Measurements from ENCODE around the gene COL1A2.

Gene COL1A2

DNA sequence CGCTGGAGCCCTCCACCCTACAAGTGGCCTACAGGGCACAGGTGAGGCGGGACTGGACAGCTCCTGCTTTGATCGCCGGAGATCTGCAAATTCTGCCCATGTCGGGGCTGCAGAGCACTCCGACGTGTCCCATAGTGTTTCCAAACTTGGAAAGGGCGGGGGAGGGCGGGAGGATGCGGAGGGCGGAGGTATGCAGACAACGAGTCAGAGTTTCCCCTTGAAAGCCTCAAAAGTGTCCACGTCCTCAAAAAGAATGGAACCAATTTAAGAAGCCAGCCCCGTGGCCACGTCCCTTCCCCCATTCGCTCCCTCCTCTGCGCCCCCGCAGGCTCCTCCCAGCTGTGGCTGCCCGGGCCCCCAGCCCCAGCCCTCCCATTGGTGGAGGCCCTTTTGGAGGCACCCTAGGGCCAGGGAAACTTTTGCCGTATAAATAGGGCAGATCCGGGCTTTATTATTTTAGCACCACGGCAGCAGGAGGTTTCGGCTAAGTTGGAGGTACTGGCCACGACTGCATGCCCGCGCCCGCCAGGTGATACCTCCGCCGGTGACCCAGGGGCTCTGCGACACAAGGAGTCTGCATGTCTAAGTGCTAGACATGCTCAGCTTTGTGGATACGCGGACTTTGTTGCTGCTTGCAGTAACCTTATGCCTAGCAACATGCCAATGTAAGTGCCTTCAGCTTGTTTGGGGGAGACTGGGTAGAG, at the start of gene COL1A2:
Gene COL1A2 (plus strand): TSS at position 459 of the 704 bp plus-strand sequence. CDS start 137 bp downstream, at position 596.
- DNase-seq (ENCODE audit: low read depth in 2 of 2) = no peak

DNA sequence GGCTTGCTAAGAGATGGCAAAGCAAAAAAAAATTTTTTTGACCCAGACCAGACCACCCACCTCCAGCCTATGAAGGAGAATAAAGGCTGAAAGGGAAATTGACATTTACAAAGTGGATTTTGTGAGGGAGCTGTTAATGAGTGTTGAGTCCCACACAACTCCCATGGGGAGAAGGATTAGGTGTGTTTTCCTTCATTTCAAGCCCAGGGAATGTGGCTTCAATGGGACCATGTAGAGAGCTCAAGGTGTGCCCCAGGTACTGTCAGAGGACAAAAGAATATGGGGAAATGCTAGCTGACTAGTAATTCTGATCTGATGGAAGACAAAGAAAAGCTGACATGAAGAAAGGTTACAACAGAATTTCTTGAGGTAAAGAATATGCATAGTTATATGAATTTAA, 48.8 kb upstream of the COL1A2 start:
- DNase-seq (ENCODE audit: low read depth in 2 of 2) = no peak

DNA sequence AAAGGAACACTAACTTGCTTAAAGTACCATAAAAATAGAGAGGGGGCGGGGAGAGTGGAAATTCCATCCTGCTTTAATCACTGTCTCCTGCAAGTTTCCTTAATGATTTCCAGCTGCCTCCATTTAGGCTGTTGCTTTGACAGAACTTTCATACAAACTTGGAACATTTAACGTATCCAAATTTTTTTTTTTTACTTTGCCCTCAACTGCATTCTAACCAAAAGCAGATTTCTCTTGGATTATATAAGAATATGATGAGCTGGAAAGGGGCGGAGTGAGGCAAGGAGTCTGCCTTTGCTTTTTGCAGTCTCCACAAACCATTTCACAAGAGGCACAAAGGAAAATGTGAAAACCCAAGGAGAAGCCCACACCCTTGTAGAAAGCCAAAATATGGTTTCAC, 46.6 kb upstream of the COL1A2 start:
- no peak for DNase-seq (ENCODE audit: low read depth in 2 of 2)

DNA sequence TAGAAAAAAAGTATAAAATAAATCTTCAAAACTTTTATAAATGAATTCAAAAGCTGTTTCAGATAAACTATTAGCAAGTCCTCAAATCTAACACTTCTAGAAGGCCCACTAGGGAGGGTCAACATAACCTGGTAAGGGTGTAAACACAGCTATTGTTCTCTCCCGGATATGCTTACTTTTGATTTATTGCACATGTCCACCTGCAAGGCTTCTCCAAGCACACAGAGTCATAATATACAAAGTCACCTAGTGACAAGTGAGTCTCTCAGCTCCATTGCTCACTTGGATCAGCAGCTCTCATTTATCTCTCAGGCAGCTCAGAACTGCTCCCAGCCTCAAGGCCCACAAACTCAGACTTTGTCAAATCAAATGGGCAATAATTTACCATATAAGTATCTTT, 44.0 kb upstream of the COL1A2 start:
- DNase-seq (ENCODE audit: low read depth in 2 of 2) = no peak

DNA sequence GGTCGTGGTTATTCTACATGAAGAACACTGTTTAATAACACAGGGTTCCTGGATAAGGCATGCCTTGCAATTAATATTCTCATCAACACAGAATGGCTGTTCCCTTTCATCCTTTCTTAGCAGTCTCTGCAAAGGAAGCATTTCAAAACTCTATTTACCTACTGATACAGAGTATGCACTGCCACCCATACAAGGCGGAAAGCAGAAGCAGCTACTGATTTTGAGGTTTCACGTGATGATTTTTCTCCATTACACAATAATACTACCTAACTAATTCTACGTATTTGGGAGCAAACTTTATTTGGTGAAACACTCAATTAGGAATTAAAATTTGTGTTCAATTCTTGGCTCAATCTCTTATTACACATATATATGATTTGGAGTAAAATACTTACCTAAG, 43.0 kb upstream of the COL1A2 start:
- DNase-seq (ENCODE audit: low read depth in 2 of 2) = no peak

DNA sequence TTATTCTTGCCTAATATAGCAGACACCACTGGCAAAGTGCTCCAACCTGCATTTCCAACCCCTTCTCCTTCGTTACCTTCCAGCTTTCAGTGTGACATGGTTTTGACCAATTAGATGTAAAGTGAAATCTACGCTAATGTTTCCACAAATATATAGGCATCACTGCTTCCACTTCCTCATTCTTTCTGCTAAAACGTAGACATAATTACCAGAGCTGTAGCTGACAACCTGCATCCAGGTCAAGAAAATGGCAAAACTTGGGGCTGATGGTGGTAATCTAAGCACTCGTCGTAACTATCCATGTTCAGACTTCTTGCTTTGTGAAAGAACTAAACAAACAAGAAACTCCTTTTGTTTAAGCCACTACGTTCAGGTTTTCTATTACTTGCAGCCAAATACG, 41.8 kb upstream of the COL1A2 start:
- no peak for DNase-seq (ENCODE audit: low read depth in 2 of 2)

DNA sequence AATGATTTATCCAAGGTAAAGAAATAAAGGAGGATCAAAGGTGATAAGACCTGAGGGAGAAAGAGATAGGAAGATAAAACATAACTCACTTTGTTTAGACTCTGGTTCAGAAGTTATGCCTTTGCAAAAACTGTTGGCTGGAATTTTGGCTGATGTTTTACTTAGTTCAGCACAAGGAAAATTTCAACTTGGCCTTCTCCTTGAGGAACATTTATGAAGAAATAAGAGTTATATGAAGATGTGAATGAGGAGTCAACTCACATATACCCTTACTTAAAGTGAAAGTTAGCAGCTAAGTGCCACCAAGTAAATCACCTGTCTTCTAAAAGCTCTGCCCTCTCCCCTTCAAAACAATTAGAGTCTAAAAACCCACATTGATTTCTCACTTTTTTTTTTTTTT, 39.7 kb upstream of the COL1A2 start:
- no peak for DNase-seq (ENCODE audit: low read depth in 2 of 2)

DNA sequence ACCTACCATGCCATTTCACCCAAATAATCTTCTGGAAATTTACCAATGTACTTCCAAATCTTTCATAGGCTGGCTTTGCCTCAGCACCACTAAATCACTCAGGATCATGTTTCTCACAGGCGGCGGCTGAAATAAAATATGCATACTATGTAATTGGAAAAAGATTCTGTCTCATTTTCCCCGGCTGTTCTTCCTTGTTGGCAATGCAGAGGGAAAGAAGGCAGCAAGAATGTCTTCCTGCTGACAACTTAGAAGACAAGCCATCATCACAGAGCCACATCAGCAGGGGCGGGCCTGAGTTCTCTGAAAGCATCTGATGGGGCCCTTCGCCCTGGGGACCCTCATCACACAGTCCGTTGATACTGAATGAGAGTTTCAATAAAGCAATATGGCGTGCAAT, 39.2 kb upstream of the COL1A2 start:
- DNase-seq (ENCODE audit: low read depth in 2 of 2) = no peak

DNA sequence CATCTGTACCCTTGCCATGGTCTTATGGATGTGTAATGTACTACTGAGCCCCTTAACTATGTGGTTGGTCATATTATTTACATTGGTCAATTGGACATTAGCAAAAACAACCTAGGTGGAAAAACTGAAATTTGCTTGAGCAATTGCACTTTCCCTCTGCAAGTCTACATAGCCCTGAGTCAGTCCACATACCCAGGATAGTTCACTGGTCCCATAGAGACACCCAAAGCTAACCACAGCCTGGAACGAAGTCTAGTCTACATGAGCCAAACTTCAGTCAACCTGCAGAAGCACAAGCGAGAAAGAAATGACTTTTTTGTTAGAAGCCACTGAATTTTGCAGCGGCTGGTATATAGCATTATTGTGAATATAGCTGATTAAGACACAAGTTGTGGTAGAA, 37.6 kb upstream of the COL1A2 start:
- DNase-seq (ENCODE audit: low read depth in 2 of 2) = no peak

DNA sequence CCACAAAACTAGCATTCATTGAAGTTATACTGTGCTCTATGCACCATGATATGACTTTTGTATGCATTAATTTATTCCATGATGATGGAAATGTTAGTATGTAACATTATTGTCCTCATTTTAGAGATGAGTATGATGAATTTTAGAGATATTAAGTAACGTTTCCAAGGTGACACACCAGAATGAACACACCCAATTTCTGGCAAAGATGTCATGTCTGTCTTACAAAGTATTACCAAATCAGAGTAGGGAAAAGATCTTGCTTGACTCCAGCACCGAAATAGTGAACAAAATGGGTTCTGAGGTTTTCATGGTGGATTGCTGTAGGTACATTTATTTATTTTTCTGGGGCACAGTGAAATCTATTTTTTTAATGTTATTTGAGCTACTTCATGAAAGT, 33.8 kb upstream of the COL1A2 start:
- DNase-seq (ENCODE audit: low read depth in 2 of 2) = no peak

DNA sequence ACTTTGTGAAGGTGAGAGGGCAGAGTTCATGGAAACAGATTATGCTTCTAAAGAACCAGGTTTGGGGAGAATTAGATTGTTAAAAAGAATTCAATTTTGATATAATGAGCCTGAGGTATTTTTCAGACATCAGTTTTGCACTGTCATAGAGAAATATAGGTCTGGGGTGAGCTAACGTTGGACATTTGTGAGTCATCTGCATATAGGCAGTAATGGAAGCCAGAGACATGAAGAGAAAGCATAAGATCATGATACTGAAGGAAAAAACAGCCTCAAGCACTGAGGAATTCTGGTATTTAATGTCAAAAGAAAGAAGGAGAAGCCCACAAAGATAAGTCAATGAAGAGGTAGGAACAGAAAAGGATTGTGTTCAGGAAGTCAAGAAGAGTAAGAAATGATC, 32.4 kb upstream of the COL1A2 start:
- no peak for DNase-seq (ENCODE audit: low read depth in 2 of 2)

DNA sequence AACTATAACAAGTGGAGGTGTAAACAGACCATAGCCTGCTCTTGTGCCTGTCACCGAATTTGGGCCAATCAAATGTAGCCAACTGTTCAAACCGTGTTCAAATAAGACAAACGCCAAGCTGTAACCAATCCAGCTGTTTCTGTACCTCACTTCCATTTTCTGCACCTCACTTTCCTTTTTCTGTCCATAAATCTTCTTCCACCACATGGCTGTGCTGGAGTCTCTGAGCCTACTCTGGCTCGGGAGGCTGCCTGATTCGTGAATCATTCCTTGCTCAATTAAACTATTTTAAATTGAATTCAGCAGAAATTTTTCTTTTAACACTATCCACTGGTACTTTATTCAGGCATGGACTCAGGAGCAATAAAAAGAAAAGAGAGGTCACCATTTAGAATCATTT, 29.9 kb upstream of the COL1A2 start:
- DNase-seq (ENCODE audit: low read depth in 2 of 2) = no peak

DNA sequence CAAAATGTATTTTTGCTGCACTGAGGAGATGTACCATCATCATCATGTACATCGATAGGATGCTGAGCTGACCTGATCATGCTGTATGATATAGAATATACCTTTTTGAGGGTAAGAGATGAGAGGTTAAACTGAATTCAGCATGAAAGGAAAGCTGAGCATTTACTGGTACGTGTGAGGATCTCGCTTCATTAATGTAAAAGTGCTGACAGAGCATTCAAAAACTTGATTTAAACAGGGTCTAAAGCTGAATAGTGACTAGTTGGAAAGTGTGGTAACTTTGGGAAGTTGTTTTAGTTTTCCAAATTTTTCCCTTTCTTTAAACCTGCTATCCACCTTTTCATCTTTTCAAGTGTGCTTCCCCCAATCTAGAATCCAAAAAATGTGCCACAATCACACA, 28.5 kb upstream of the COL1A2 start:
- no peak for DNase-seq (ENCODE audit: low read depth in 2 of 2)

DNA sequence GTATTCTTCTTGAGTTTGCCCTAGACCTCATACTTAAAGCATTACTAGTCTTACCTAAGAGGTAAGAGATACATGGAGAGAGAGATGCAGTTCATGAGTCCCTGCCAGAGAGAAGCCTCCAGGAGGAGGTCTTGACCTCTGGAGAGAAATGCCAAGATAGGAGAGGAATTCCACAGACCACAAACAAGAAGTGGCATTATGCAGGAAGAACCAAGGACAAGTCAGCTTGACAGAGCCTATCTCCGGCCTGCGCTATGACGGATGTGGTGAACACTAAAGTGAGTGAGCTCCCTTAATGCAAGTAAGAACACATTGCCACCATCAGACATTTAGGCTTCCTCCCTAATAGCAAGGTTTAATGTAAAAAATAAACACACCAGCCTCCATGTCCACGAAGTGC, 27.9 kb upstream of the COL1A2 start:
- DNase-seq (ENCODE audit: low read depth in 2 of 2) = no peak

DNA sequence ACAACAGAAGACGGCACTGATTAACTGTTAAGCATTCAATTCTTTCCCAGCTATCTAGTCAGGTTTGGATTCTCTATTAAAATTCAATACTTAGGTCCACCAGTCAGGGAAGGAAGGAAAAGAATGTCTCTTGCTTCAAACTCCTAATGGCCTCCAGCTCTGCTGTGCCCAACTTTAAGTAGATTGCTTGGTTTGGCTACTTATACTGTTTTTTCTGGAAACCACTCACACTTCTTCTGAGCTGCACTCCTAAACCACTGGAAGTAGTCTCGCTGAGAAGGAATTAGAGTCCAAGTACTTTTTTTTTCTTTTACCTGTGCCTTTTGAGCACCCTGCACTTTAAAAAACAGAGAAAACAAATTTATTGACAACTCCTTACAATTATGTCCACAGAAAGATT, 26.7 kb upstream of the COL1A2 start:
- DNase-seq (ENCODE audit: low read depth in 2 of 2) = no peak

DNA sequence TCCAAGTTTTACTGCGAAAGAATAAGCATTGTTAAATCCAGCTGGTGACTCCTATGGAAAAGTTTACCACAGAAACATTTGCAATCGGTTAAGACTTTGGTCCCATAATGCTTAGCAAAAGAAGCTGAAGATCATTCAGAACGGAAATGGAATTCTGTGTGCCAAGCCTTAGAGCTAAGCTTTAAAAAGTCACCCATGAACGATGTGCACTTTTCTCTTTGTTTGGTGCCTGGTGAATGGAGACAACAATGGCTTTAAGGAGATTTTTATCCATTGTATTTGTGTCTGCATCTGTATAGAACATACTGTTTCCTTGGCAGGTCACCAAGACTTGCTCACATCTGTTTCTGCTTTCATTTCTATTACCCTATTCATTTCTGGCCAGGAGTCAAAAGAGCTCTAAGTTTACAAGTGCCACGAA, 26.3 kb upstream of the COL1A2 start:
- DNase-seq (ENCODE audit: low read depth in 2 of 2) = no peak

DNA sequence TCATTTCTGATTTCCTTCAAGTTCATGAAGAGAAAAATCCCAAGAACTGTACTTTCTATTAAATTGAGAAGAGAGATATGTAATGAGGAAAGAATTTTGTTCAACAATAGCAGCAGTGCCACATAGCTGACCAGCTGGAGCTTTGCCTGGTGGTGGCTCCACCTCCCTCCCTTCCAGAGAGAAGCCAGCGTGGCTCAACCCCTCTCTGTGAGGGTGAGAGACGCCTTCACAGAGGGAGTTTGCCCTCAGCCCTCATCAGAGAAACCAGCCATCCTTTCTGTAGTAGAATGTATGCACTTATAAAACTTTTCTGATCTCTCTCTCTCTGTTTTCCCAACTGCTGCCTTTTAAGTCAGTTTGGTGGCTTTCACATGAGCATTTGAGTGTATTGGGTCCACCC, 20.5 kb upstream of the COL1A2 start:
- no peak for DNase-seq (ENCODE audit: low read depth in 2 of 2)

DNA sequence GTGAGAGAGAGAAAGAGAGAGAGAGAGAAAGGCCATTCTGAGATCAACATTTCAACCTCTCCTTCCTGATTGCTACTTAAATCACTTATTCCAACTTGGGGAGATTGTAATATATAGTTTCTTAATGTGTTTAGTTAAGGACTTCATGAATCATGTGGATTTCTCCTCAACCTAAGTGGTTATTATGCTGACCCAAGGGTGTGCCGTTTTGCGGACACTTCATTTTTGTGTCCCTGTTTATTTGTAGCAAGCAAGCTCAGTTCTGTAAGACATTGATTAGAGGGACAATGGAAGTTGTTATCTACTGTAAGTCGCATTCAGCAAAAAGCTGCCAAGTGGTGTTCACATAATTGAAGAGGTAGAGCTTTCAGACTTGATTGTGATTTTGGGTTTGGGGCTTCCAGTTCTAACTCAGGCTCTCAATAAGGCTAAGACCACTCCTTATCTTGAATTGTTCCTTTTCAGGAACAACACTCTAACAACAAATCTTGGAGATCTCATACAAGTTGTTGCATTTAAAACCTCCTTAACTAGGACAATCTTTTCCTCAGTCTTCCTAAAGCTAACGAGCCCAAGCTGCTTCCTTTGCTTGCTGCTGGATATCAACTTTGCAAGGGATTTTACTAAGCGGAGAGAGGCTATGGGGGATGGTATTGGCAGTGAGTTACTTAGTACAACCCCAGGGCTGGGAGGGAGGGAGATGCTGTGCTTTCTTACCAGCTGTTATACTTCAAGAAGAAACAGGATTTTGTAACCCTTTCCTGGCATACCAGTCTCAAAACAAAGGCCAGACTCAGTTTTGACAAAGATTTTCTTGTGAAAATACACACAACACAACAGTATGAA, 19.8 kb upstream of the COL1A2 start:
- no peak for DNase-seq (ENCODE audit: low read depth in 2 of 2)

DNA sequence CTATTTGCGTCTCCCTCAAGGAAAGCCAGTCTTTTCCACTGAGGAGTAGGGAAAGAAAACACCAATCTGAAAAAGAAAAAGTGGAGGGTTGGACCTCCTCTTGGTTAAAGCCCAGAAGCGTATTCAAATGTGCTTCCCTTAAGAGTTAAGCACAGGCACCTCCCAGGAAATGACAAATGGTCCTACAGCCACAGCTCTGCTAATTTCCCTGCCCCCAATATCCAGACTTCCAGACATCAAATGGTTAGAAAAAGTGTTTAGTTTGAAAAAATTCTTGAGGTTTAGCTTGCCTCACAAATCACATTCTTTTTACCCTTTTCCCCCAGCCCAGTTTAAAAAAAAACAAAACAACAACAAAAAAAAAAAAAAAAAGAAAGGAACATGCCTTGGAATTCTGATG, 19.0 kb upstream of the COL1A2 start:
- no peak for DNase-seq (ENCODE audit: low read depth in 2 of 2)

DNA sequence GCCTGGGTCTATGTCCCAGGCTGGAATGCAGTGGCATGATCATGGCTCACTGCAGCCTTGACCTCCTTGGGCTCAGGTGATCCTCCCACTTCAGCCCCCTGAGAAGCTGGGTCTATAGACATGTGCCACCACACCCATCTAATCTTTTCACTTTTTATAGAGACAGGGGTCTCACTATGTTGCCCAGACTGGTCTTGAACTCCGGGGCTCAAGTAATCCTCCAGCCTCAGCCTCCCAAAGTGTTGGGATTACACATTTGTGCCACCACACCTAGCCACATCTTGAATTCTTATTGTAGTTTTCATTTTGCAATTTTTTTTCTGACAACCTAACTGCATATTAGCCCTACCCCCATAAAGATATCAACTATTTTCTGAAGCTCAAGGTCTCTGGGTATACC, 18.4 kb upstream of the COL1A2 start:
- no peak for DNase-seq (ENCODE audit: low read depth in 2 of 2)

DNA sequence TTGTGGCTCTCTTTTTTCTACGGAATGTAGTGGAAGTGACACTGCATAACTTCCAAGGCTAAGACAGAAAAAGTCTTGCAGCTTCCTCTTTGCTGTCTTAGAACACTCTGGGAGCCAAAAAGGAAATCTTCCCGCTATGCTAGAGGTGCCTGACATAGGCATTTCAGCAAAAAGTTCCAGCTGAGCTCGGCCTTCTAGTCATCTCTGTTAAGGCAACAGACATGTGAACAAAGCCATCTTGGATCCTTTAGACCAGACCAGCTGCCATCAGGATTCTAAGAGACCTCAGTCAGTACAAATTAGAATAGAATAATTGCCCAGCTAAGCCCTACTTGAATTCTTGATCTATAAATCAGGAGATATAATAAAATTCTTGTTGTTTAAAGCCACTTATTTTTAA, 16.3 kb upstream of the COL1A2 start:
- no peak for DNase-seq (ENCODE audit: low read depth in 2 of 2)

DNA sequence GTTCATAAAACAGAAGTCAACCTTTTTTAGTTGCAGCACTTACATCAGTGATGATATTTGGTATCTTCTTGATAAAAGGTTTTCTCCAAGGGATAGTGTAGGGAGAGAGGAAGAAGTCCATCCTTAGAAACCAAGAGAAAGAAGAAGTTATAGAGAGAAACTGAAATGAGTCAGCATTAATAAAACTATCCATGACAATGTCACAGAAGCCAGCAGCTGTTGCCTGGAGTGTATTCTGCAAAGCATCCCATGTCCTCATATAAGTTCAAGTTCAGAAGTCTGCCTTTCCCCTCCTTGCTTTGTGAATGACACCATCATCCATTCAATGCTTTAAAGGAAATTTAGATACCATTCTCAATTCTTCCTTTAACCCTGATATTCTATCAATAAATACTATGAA, 14.4 kb upstream of the COL1A2 start:
- no peak for DNase-seq (ENCODE audit: low read depth in 2 of 2)

DNA sequence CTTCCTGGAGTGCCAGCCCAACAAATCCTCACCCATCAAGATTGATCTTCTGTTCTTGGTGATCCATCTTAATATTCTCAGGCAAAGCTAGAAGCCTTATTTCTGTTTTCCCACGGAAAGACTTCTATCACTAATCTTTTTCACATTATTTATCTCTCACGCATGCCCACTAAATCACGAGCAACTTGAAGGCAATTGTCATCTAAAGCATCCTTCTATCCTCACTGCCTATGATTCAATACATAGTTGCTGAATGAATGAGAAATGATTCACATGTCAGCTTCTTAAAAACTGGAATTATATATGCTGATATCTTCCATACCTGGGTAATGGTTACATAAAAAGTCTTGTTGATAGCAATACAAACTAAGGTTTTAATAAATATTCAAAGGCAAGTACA, 12.6 kb upstream of the COL1A2 start:
- no peak for DNase-seq (ENCODE audit: low read depth in 2 of 2)

DNA sequence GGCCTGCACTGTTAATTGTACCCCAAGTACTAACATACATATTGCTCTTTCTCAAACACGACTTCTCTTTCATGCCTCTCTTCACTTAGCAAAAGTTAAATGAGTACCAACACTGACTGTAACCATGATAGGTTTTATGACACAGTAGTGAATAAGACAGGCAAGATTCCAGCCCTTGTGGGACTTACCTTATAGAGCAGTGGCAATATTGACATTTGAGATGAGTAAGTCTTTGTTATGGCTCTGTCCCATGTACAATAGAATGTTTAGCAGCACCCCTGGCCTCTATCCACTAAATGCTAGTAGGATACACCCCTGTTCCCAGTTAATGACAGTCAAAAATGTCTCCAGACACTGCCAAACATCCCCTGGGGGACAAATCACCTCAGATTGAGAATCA, 11.9 kb upstream of the COL1A2 start:
- no peak for DNase-seq (ENCODE audit: low read depth in 2 of 2)

Data from stimulated activated CD8-positive, alpha-beta memory T cell treated with anti-CD3 and anti-CD28 coated beads, Interleukin-2, amount 100 ng/mL, for 48 hours (primary cell).